IMR-90 (cell line): ENCODE measurements around the gene ZYG11A. TPM values are rescaled to one million over a fixed set of nuclear protein-coding genes. Genes with fewer than 3 reads are reported as not detected.

Source experiments
- ATAC-seq: fragments of 200-7000 bp; cut with Tn5 transposase; 2 replicates; pipeline ENCODE4 v1.9.1; 2020; ENCODE audit warnings: low read depth, mild to moderate bottlenecking, moderate library complexity
- BruUV-seq: library from RNA; stranded (reverse); fragments of 400-500 nt; replicated peaks from 2 replicates; lab custom pipeline; 2021; lab: Mats Ljungman, UMichigan
- CTCF ChIA-PET: fragments of 300-600 bp; formaldehyde crosslinking; extraction: SDS; loops from one replicate; lab custom pipeline; 2021; ENCODE audit warnings: antibody characterized with exemption; lab: Yijun Ruan, JAX
- POLR2A ChIA-PET: fragments of 300-600 bp; sonication (Branson Sonifier 250); formaldehyde crosslinking; loops from one replicate; lab custom pipeline; 2022; ENCODE audit warnings: antibody characterized with exemption; ENCODE audit not compliant: unreplicated experiment; lab: Charles Lee
- DNase-seq: peaks from one replicate; pipeline ENCODE4 v3.0.0; 2013
- H2AFZ ChIP-seq: replicated peaks from 2 replicates; pipeline ENCODE3; 2013; ENCODE audit warnings: low read length, mild to moderate bottlenecking; ENCODE audit not compliant: poor library complexity
- H2AK5ac ChIP-seq: 2 replicates; pipeline ENCODE4 v1.6.1; 2013; ENCODE audit warnings: low read depth, low read length, inconsistent platforms
- H2AK9ac ChIP-seq: replicated peaks from 2 replicates; pipeline ENCODE3; 2013; ENCODE audit warnings: mild to moderate bottlenecking, low read depth, low read length, moderate library complexity; ENCODE audit not compliant: poor library complexity
- H2BK120ac ChIP-seq: 2 replicates; pipeline ENCODE4 v1.6.1; 2013; ENCODE audit warnings: low read depth, low read length, inconsistent platforms
- H2BK15ac ChIP-seq: 3 replicates; pipeline ENCODE4 v1.6.1; 2013; ENCODE audit warnings: low read depth, low read length, inconsistent platforms
- H2BK20ac ChIP-seq: 2 replicates; pipeline ENCODE4 v1.6.1; 2013; ENCODE audit warnings: low read depth, mild to moderate bottlenecking, inconsistent platforms, low read length, moderate library complexity
- H2BK5ac ChIP-seq: 2 replicates; pipeline ENCODE4 v1.6.1; 2013; ENCODE audit warnings: mild to moderate bottlenecking, low read depth, low read length, inconsistent platforms; ENCODE audit not compliant: poor library complexity, severe bottlenecking
- H3K14ac ChIP-seq: replicated peaks from 2 replicates; pipeline ENCODE4 v1.6.1; 2013; ENCODE audit warnings: low read depth, low read length, inconsistent platforms
- H3K18ac ChIP-seq: 2 replicates; pipeline ENCODE4 v1.6.1; 2013; ENCODE audit warnings: low read depth, low read length, control low read depth
- H3K23ac ChIP-seq: 2 replicates; pipeline ENCODE4 v1.6.1; 2013; ENCODE audit warnings: low read depth, low read length, inconsistent platforms
- H3K27ac ChIP-seq: 2 replicates; pipeline ENCODE4 v1.5.1; 2013; ENCODE audit warnings: mild to moderate bottlenecking, control low read depth, low read length; ENCODE audit not compliant: insufficient read depth
- H3K27me3 ChIP-seq: 2 replicates; pipeline ENCODE4 v1.6.1; 2013; ENCODE audit warnings: low read length; ENCODE audit not compliant: control insufficient read depth, insufficient read depth
- H3K36me3 ChIP-seq: 2 replicates; pipeline ENCODE4 v1.6.1; 2013; ENCODE audit warnings: low read length, mixed read lengths; ENCODE audit not compliant: control insufficient read depth, insufficient read depth
- H3K4ac ChIP-seq: 2 replicates; pipeline ENCODE4 v1.6.1; 2013; ENCODE audit warnings: low read depth, low read length, inconsistent platforms
- H3K4me1 ChIP-seq: 2 replicates; pipeline ENCODE4 v1.6.1; 2013; ENCODE audit warnings: low read length, mixed read lengths; ENCODE audit not compliant: control insufficient read depth, insufficient read depth
- H3K4me2 ChIP-seq: 2 replicates; pipeline ENCODE4 v1.6.1; 2013; ENCODE audit warnings: low read depth, mild to moderate bottlenecking, control low read depth, low read length, moderate library complexity
- H3K4me3 ChIP-seq: 2 replicates; pipeline ENCODE4 v1.5.1; 2013; ENCODE audit warnings: low read depth, mild to moderate bottlenecking, control low read depth, low read length, moderate library complexity; ENCODE audit not compliant: insufficient read depth
- H3K56ac ChIP-seq: 2 replicates; pipeline ENCODE4 v1.6.1; 2013; ENCODE audit warnings: low read length, inconsistent platforms; ENCODE audit not compliant: insufficient read depth; ENCODE audit errors: extremely low read depth
- H3K79me1 ChIP-seq, 2 experiments: 2 replicates each; pipeline ENCODE4 v1.6.1; 2013; ENCODE audit warnings: low read length in 2 of 2, inconsistent platforms in 1 of 2, low read depth in 1 of 2
- H3K9ac ChIP-seq: 2 replicates; pipeline ENCODE4 v1.6.1; 2013; ENCODE audit warnings: low read depth, low read length, control low read depth
- H3K9me1 ChIP-seq: 2 replicates; pipeline ENCODE4 v1.6.1; 2013; ENCODE audit warnings: low read length, inconsistent platforms; ENCODE audit not compliant: insufficient read depth
- H3K9me3 ChIP-seq: 2 replicates; pipeline ENCODE4 v1.6.1; 2013; ENCODE audit warnings: low read length; ENCODE audit not compliant: control insufficient read depth, insufficient read depth
- H4K20me1 ChIP-seq: 2 replicates; pipeline ENCODE4 v1.6.1; 2013; ENCODE audit warnings: low read length, inconsistent platforms; ENCODE audit not compliant: insufficient read depth
- H4K5ac ChIP-seq: 2 replicates; pipeline ENCODE4 v1.6.1; 2013; ENCODE audit warnings: mild to moderate bottlenecking, low read depth, low read length, control low read depth
- H4K8ac ChIP-seq, 2 experiments: 2 replicates each; pipeline ENCODE4 v1.6.1; 2013; ENCODE audit warnings: low read depth in 2 of 2, low read length in 2 of 2, control low read depth in 1 of 2, inconsistent platforms in 1 of 2
- H4K91ac ChIP-seq: 2 replicates; pipeline ENCODE4 v1.6.1; 2013; ENCODE audit warnings: low read depth, low read length, inconsistent platforms; ENCODE audit not compliant: insufficient read depth
- BHLHE40 ChIP-seq: fragments of 150-350 bp; IDR thresholded peaks from 2 replicates; pipeline ENCODE4 v1.6.1; 2016; ENCODE audit warnings: mild to moderate bottlenecking, low read depth, low read length
- WGBS, 2 experiments: methylation state at CpG; one replicate each; pipeline versions ENCODE4 v1.1.5 to v1.1.7; 2013; ENCODE audit warnings: missing lambda C conversion rate in 2 of 2; ENCODE audit not compliant: insufficient read length in 1 of 2; ENCODE audit errors: extremely low coverage in 2 of 2; 5-methylcytosine and 5-hydroxymethylcytosine counted together
- dilution Hi-C: fragments of 300-500 bp; cut with HindIII; formaldehyde crosslinking; loops from one replicate; pipeline ENCODE4 v1.14.3; 2018; ENCODE audit warnings: low sequenced_read_pairs; ENCODE audit not compliant: unreplicated experiment
- in situ Hi-C: fragments of 300-500 bp; cut with MboI; formaldehyde crosslinking; loops from 3 replicates; pipeline ENCODE4 v1.14.3; 2019; ENCODE audit warnings: low sequenced_read_pairs, inconsistent platforms, mixed read lengths
- intact Hi-C: fragments of 100-400 bp; cut with micrococcal nuclease; formaldehyde crosslinking; loops from 2 replicates; pipeline ENCODE4 v1.10.0; 2022
- polyA plus RNA-seq, 3 experiments: library from polyadenylated mRNA; depleted of rRNA; stranded (reverse); fragments of >200 nt; gene quantifications; 2 replicates each; pipeline ENCODE4 v1.2.3, GENCODE V29; 2012; ENCODE audit warnings: low replicate concordance in 1 of 3
- total RNA-seq: library from RNA; depleted of rRNA; stranded (reverse); fragments of >200 nt; gene quantifications from 2 replicates; pipeline ENCODE4 v1.2.3, GENCODE V29; 2012

The ZYG11A gene
- total and polyA plus RNA-seq, 2 of the 4 experiments (the other 2 are of a cell fraction): 0.63 to 2.0 TPM

DNA sequence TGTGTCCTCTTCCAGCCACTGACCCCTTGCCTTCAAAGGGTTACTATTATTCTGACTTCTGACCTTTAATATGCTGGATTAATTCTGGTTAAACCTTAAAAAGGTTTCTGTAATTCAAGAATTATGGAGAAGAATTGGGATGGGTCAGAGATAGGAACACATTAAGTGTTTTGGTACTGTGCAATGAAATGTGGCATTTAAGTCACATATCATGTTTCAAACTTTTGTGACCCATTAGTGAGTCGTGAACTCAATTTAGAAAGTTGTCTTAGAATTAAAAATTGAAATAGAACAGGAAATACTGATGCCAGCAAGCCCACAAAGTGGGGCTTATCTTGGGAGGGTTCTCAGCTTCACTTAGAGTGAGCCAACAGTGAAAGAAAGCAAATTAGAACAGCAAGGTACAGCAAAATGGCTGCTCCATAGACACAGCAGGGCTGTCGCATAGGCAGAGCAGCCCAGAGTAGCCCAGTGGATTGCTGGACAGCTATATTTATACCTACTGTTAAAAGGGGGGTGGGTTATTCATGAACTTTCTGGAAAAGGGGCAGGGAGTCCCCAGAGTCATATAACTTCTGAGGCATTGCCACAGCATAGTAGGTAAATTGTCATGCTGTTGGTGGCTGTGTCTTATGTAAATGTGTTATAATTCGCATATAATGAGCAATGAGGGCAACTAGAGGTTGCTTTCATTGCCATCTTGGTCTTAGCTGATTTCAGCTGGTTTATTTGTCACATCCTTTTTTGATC lies 95.0 kb downstream of the ZYG11A start:
- in situ Hi-C loops: no loop called here
- H4K8ac ChIP-seq: no peak overlapping the region
- H2AK9ac ChIP-seq: no peak overlapping the region
- no peak overlapping the region for H2BK15ac ChIP-seq
- H4K5ac ChIP-seq: no peak overlapping the region
- intact Hi-C loops: no loop called here
- H2BK120ac ChIP-seq: no peak overlapping the region
- no peak overlapping the region for H4K91ac ChIP-seq
- no peak overlapping the region for H3K56ac ChIP-seq
- H3K18ac ChIP-seq: no peak overlapping the region
- WGBS, 2 experiments: 100% methylated on average over 1 of the region's 3 CpGs; no CpG with 5 or more reads in 1 of the 2 experiments
- no peaks in the 10 kb centered on the region for H3K9me3 ChIP-seq
- no peak overlapping the region for H3K4ac ChIP-seq
- H3K4me3 ChIP-seq: no peak overlapping the region
- no peak overlapping the region for H3K27ac ChIP-seq
- ATAC-seq: no peak
- no peak overlapping the region for H2BK20ac ChIP-seq
- no peak overlapping the region for H2BK5ac ChIP-seq
- dilution Hi-C loops: no loop called here
- H3K27me3 ChIP-seq: no peaks in the 10 kb centered on the region
- no peak overlapping the region for H3K23ac ChIP-seq
- H3K4me1 ChIP-seq: peaks cover 2% of the 10 kb centered on the region; the same call in 1 of the 2 replicates
- TF ChIP-seq BHLHE40: no peak
- no peak overlapping the region for H2AK5ac ChIP-seq
- no TSS peak for BruUV-seq
- H3K79me1 ChIP-seq: peaks cover 11 to 16% of the 10 kb centered on the region in 2 experiments; a peak in 3 of 4 replicates
- no peaks in the 10 kb centered on the region for H3K9me1 ChIP-seq
- H3K14ac ChIP-seq: no peak overlapping the region
- H3K4me2 ChIP-seq: no peak overlapping the region
- DNase-seq: no peak
- no peaks in the 10 kb centered on the region for H4K20me1 ChIP-seq
- ChIA-PET CTCF (no interaction called here), POLR2A (no interaction called here)
- H2AFZ ChIP-seq: no peak overlapping the region
- H3K9ac ChIP-seq: no peak overlapping the region
- H3K36me3 ChIP-seq: no peaks in the 10 kb centered on the region
